WTC11 (cell line): Measurements from ENCODE around the gene MTCP1.

ENCODE experiments used
- ELF4 ChIP-seq: sonication (generic); formaldehyde crosslinking; IDR thresholded peaks from 2 replicates; pipeline ENCODE4 v1.8.1; 2022; ENCODE audit warnings: low read depth, mild to moderate bottlenecking, moderate library complexity, missing genetic modification reagents
- ESRRA ChIP-seq: sonication (generic); formaldehyde crosslinking; IDR thresholded peaks from 2 replicates; pipeline ENCODE4 v1.8.1; 2022; ENCODE audit warnings: mild to moderate bottlenecking, missing genetic modification reagents, borderline replicate concordance
- GTF2I ChIP-seq: fragments of 250-450 bp; sonication (Bioruptor Pico); conservative IDR thresholded peaks from 2 replicates; pipeline ENCODE4 v1.4.0; 2021; ENCODE audit warnings: mild to moderate bottlenecking
- HMGXB4 ChIP-seq: sonication (generic); formaldehyde crosslinking; IDR thresholded peaks from 2 replicates; pipeline ENCODE4 v1.8.1; 2023; ENCODE audit warnings: mild to moderate bottlenecking, moderate library complexity, missing genetic modification reagents
- JUN ChIP-seq: sonication (generic); formaldehyde crosslinking; IDR thresholded peaks from 2 replicates; pipeline ENCODE4 v1.8.0; 2023; ENCODE audit warnings: mild to moderate bottlenecking, missing genetic modification reagents
- MAX ChIP-seq: sonication (generic); formaldehyde crosslinking; IDR thresholded peaks from 2 replicates; pipeline ENCODE4 v1.8.0; 2022; ENCODE audit warnings: mild to moderate bottlenecking, missing genetic modification reagents
- NFYB ChIP-seq: sonication (generic); formaldehyde crosslinking; conservative IDR thresholded peaks from 2 replicates; pipeline ENCODE4 v1.8.0; 2022; ENCODE audit warnings: low read depth, missing genetic modification reagents
- NR2C2 ChIP-seq: sonication (generic); formaldehyde crosslinking; IDR thresholded peaks from 2 replicates; pipeline ENCODE4 v1.8.0; 2022; ENCODE audit warnings: mild to moderate bottlenecking, missing genetic modification reagents
- ZMAT4 ChIP-seq: fragments of 250-450 bp; sonication (Bioruptor Pico); IDR thresholded peaks from 2 replicates; pipeline ENCODE4 v1.9.0; 2021; ENCODE audit warnings: mild to moderate bottlenecking
- TF ChIP-seq, protein P1 (sequence below): fragments of 200-600 bp; IDR thresholded peaks from 2 replicates; pipeline ENCODE4 v1.8.0; 2022; ENCODE audit warnings: antibody characterized with exemption

- TF ChIP-seq, protein P1, sequence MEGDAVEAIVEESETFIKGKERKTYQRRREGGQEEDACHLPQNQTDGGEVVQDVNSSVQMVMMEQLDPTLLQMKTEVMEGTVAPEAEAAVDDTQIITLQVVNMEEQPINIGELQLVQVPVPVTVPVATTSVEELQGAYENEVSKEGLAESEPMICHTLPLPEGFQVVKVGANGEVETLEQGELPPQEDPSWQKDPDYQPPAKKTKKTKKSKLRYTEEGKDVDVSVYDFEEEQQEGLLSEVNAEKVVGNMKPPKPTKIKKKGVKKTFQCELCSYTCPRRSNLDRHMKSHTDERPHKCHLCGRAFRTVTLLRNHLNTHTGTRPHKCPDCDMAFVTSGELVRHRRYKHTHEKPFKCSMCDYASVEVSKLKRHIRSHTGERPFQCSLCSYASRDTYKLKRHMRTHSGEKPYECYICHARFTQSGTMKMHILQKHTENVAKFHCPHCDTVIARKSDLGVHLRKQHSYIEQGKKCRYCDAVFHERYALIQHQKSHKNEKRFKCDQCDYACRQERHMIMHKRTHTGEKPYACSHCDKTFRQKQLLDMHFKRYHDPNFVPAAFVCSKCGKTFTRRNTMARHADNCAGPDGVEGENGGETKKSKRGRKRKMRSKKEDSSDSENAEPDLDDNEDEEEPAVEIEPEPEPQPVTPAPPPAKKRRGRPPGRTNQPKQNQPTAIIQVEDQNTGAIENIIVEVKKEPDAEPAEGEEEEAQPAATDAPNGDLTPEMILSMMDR: no peak
- no peak for TF ChIP-seq ELF4 (CRISPR knock-in tag)
- no peak for TF ChIP-seq ESRRA (CRISPR knock-in tag)
- TF ChIP-seq NR2C2: no peak
- no peak for TF ChIP-seq JUN (CRISPR knock-in tag)
- TF ChIP-seq NFYB (CRISPR knock-in tag): no peak
- TF ChIP-seq MAX (CRISPR knock-in tag): no peak
- TF ChIP-seq GTF2I (CRISPR knock-in tag): no peak
- no peak for TF ChIP-seq ZMAT4
- TF ChIP-seq HMGXB4 (CRISPR knock-in tag): no peak
Measured at GRCh38 chrX:155020591-155020990, 50.3 kb downstream of the MTCP1 start.
